Colonic mucosa (tissue), 4 donors: ENCODE measurements around the gene METRN. TPM values are rescaled to one million over a fixed set of nuclear protein-coding genes. Genes with fewer than 3 reads are reported as not detected.
A peak's percentile ranks its signal among the peaks of the same experiment; 100 is the strongest.

Experiments used
- DNase-seq: peaks from one replicate; pipeline ENCODE4 v3.0.0-alpha.2; 2020
- H3K27ac ChIP-seq: fragments of 200-600 bp; one replicate; pipeline ENCODE4 v1.8.0; 2021
- H3K27me3 ChIP-seq: fragments of 200-600 bp; one replicate; pipeline ENCODE4 v1.8.0; 2021
- H3K36me3 ChIP-seq: fragments of 200-600 bp; one replicate; pipeline ENCODE4 v1.8.0; 2021
- H3K4me1 ChIP-seq: fragments of 200-600 bp; one replicate; pipeline ENCODE4 v1.8.0; 2021; ENCODE audit warnings: mild to moderate bottlenecking
- H3K4me3 ChIP-seq: fragments of 200-600 bp; one replicate; pipeline ENCODE4 v1.8.0; 2021
- H3K9ac ChIP-seq, 2 donors: one replicate each; pipeline ENCODE4 v1.7.0; 2013; ENCODE audit warnings: control low read depth in 2 of 2, low read depth in 2 of 2, low read length in 2 of 2
- H3K9me3 ChIP-seq: fragments of 200-600 bp; one replicate; pipeline ENCODE4 v1.8.0; 2021
- CTCF ChIP-seq: fragments of 200-600 bp; IDR thresholded peaks from one replicate; pipeline ENCODE4 v1.8.0; 2022; ENCODE audit warnings: antibody characterized with exemption, mild to moderate bottlenecking
- intact Hi-C: fragments of 100-400 bp; cut with DNase I; formaldehyde crosslinking; loops from one replicate; pipeline ENCODE4 v1.14.1; 2022
- total RNA-seq, 2 donors: library from RNA; stranded (reverse); fragmentation: NEBNext Ultra II Directional in 1 of 2; extraction: Animal tissue kit (Norgen Biotek cat#: 25700) in 1 of 2; gene quantifications; one replicate each; pipeline ENCODE4 v1.2.1, GENCODE V29; 2021
- donor health status: healthy.
- donor health status: DM: no; HTN: no; CAD: no.
- donor health status: DM: no; HTN: no; CAD: no.

METRN gene
- total RNA-seq, 2 donors from 2014 or later: 23.3 to 50.0 TPM

- Histone ChIP-seq H3K9me3 (no peaks in the 10 kb centered on the region), H3K27me3 (no peaks in the 10 kb centered on the region), H3K9ac (peak overlapping the region in 1 of 2 donors; percentile 22), H3K36me3 (peaks cover 15% of the 10 kb centered on the region), H3K27ac (no peak overlapping the region), H3K4me3 (no peak overlapping the region), H3K4me1 (peaks cover 24% of the 10 kb centered on the region)
- no peak for DNase-seq
- intact Hi-C loops: no loop called here
- TF ChIP-seq CTCF: no peak
Measured at GRCh38 chr16:676565-676902, 38.4 kb upstream of the METRN start.

- intact Hi-C loops: no loop called here
- Histone ChIP-seq H3K9ac (peak overlapping the region in 1 of 2 donors; percentile 22), H3K4me3 (no peak overlapping the region), H3K4me1 (peaks cover 28% of the 10 kb centered on the region), H3K27ac (no peak overlapping the region), H3K27me3 (no peaks in the 10 kb centered on the region), H3K9me3 (no peaks in the 10 kb centered on the region), H3K36me3 (peaks cover 13% of the 10 kb centered on the region)
- DNase-seq: peak; percentile 94
- no peak for TF ChIP-seq CTCF
Measured at GRCh38 chr16:676913-677312, 38.0 kb upstream of the METRN start.

GRCh38 chr16:677316-678190, 37.4 kb upstream of the METRN start:
- Histone ChIP-seq H3K4me3 (no peak overlapping the region), H3K27ac (no peak overlapping the region), H3K4me1 (peaks cover 34% of the 10 kb centered on the region), H3K27me3 (no peaks in the 10 kb centered on the region), H3K9me3 (no peaks in the 10 kb centered on the region), H3K36me3 (peaks cover 9% of the 10 kb centered on the region), H3K9ac (peak overlapping the region in 1 of 2 donors; percentile 19)
- TF ChIP-seq CTCF: no peak
- intact Hi-C loops: no loop called here
- no peak for DNase-seq

- H3K4me1 ChIP-seq: peaks cover 37% of the 10 kb centered on the region
- no peak for TF ChIP-seq CTCF
- no peaks in the 10 kb centered on the region for H3K27me3 ChIP-seq
- no peaks in the 10 kb centered on the region for H3K9me3 ChIP-seq
- no peak for DNase-seq
- no peak overlapping the region for H3K27ac ChIP-seq
- intact Hi-C loops: no loop called here
- H3K9ac ChIP-seq: no peak overlapping the region
- peaks cover 6% of the 10 kb centered on the region for H3K36me3 ChIP-seq
- no peak overlapping the region for H3K4me3 ChIP-seq
Measured at GRCh38 chr16:678209-678857, 36.6 kb upstream of the METRN start.

- peak overlapping the region; percentile 58 to 62 for H3K9ac ChIP-seq
- intact Hi-C loops: no loop called here
- TF ChIP-seq CTCF: no peak
Measured at GRCh38 chr16:678858-679813, 35.8 kb upstream of the METRN start.

More at GRCh38 chr16:678858-679813, 35.8 kb upstream of the METRN start:
- no peaks in the 10 kb centered on the region for H3K9me3 ChIP-seq
- peak overlapping the region; percentile 35 for H3K4me3 ChIP-seq
- H3K4me1 ChIP-seq: peaks cover 40% of the 10 kb centered on the region
- peaks cover 6% of the 10 kb centered on the region for H3K36me3 ChIP-seq
- DNase-seq: peak; percentile 80
- H3K27me3 ChIP-seq: no peaks in the 10 kb centered on the region
- peak overlapping the region; percentile 57 for H3K27ac ChIP-seq
